ENCODE data around the gene FLYWCH2.

Gene FLYWCH2

DNA sequence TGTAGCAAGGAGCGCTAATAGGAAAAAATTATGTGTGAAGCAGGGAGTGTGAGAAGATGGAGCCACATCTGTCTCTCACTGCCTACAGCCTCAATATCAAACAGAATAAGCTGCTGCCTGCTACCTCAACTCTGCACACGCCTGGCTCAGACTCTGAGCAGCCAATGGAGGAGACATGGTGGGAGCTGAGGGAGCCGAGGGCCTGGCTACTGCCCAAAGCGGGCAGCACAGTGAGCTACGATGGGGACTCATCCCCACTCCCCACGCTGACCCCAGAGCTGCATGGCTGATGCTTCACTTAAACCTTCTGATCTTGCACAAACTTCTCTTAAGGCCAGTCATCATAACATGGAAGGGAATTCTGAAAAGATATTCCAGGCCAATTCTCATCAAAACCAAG lies 11.1 kb upstream of the FLYWCH2 start:
- Histone ChIP-seq H3K9me3 (ENCODE audit: insufficient read depth, low read depth, low read length) (no peaks in the 10 kb centered on the region), H3K27ac (ENCODE audit: low read length) (no peak overlapping the region), H3K4me1 (ENCODE audit: insufficient read depth, low read length) (peaks cover 4% of the 10 kb centered on the region; the same call in 1 of the 2 replicates), H3K27me3 (ENCODE audit: insufficient read depth, low read length) (peaks cover 40% of the 10 kb centered on the region), H3K4me3 (ENCODE audit: low read length) (no peak overlapping the region), H3K9ac (ENCODE audit: low read depth, low read length) (no peak overlapping the region), H3K36me3 (ENCODE audit: insufficient read depth, low read depth, low read length) (no peaks in the 10 kb centered on the region)

DNA sequence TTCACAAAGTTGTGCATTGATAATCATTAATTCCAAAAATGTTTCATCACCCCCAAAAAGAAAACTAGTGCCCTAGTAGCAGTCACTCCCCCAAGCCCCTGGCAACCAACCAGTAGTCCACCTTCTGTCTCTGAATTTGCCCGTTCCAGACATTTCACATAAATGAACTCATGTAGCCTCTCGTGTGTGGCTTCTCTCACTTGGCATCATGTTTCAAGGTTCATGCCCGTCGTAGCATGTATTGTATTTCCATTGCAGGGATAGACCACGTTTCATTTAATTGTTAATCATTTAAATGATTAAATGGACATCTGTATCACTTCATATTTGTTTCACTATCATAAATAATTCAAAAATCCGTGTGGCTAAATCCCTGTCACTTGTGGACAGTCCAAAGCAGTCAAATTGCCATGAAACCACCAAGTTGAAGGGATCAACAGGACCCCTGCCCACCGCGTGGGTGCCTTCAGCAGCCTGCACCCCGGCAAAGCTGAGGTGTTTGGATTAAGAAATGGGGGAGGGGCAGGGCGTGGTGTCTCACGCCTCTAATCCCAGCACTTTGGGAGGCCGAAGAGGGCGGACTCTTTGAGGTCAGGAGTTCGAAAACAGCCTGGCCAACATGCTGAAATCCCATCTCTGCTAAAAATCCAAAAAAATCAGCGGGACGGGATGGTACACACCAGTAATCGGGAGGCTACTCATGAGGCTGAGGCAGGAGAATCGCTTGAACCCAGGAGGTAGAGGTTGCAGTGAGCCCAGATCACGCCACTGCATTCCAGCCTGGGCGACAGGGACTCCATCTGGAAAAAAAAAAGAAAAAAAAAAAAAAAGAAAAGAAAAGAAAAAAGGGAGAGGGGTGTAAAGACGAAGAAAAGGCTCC lies 8.7 kb upstream of the FLYWCH2 start:
- Histone ChIP-seq H3K27ac (ENCODE audit: low read length) (no peak overlapping the region), H3K4me3 (ENCODE audit: low read length) (no peak overlapping the region), H3K4me1 (ENCODE audit: insufficient read depth, low read length) (no peaks in the 10 kb centered on the region; the same call in 1 of the 2 replicates), H3K9me3 (ENCODE audit: insufficient read depth, low read depth, low read length) (no peaks in the 10 kb centered on the region), H3K36me3 (ENCODE audit: insufficient read depth, low read depth, low read length) (no peaks in the 10 kb centered on the region), H3K9ac (ENCODE audit: low read depth, low read length) (no peak overlapping the region), H3K27me3 (ENCODE audit: insufficient read depth, low read length) (peaks cover 34% of the 10 kb centered on the region)

DNA sequence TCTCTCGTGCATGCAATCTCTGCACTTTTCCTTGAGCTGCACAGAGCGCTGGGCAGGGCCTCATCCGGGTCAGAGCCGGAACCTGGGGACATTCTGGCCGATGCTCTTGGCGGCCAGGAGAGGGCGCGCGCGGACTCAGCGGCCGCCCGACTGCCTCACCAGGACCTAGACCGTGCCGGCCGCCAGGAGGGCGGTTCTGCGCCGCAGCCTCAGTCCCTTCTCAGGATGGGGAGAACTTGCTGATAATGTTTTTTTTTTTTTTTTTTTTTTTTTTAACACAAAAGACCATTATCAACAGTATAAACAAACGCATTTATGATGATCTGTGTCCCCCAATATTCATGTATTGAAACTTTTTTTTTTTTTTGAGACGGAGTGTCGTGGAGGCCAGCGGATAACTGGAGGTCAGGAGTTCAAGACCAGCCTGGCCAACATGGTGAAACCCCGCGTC lies 8.1 kb upstream of the FLYWCH2 start:
- no peaks in the 10 kb centered on the region for H3K36me3 ChIP-seq (ENCODE audit: insufficient read depth, low read depth, low read length)
- no peak overlapping the region for H3K9ac ChIP-seq (ENCODE audit: low read depth, low read length)
- H3K27ac ChIP-seq (ENCODE audit: low read length): no peak overlapping the region
- H3K9me3 ChIP-seq (ENCODE audit: insufficient read depth, low read depth, low read length): no peaks in the 10 kb centered on the region; the same call in 1 of the 2 replicates
- no peak overlapping the region for H3K4me3 ChIP-seq (ENCODE audit: low read length)
- H3K4me1 ChIP-seq (ENCODE audit: insufficient read depth, low read length): no peaks in the 10 kb centered on the region; the same call in 1 of the 2 replicates
- peaks cover 31% of the 10 kb centered on the region for H3K27me3 ChIP-seq (ENCODE audit: insufficient read depth, low read length)

DNA sequence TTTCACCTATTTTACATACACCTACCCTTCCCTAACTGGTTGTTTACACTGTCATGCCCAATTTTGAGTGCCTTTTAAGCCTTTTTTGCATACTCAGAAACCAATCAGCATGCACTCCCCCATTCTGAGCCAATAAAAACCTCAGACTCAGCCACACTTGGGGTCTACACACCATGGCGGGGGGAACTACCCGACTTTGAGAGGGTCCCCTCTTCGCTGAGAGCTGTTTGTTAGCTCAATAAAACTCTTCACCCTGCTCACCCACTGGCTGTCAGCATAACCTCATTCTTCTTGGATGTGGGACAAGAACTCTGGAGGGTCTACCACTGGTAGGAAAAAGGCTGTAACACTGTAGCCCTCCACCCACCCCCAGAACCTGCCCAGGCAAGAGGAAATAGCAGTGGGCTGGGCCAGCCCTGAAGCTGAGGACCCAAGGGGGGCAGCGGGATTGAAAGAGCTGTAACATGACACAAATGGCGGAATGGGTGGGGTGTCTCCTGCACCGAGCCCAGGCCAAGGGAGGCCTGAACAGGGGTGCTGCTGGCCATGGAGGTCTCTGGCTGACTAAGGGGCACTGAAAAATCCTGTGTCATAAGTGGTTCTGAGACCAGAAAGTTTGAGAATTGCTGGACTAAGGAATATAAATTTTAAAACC lies 3.0 kb upstream of the FLYWCH2 start:
- H3K27ac ChIP-seq (ENCODE audit: low read length): no peak overlapping the region
- no peaks in the 10 kb centered on the region for H3K36me3 ChIP-seq (ENCODE audit: insufficient read depth, low read depth, low read length)
- H3K4me1 ChIP-seq (ENCODE audit: insufficient read depth, low read length): no peaks in the 10 kb centered on the region; the same call in 1 of the 2 replicates
- H3K4me3 ChIP-seq (ENCODE audit: low read length): no peak overlapping the region
- no peaks in the 10 kb centered on the region; the same call in 1 of the 2 replicates for H3K9me3 ChIP-seq (ENCODE audit: insufficient read depth, low read depth, low read length)
- no peak overlapping the region for H3K9ac ChIP-seq (ENCODE audit: low read depth, low read length)
- H3K27me3 ChIP-seq (ENCODE audit: insufficient read depth, low read length): peaks cover 22% of the 10 kb centered on the region; the same call in 1 of the 2 replicates

DNA sequence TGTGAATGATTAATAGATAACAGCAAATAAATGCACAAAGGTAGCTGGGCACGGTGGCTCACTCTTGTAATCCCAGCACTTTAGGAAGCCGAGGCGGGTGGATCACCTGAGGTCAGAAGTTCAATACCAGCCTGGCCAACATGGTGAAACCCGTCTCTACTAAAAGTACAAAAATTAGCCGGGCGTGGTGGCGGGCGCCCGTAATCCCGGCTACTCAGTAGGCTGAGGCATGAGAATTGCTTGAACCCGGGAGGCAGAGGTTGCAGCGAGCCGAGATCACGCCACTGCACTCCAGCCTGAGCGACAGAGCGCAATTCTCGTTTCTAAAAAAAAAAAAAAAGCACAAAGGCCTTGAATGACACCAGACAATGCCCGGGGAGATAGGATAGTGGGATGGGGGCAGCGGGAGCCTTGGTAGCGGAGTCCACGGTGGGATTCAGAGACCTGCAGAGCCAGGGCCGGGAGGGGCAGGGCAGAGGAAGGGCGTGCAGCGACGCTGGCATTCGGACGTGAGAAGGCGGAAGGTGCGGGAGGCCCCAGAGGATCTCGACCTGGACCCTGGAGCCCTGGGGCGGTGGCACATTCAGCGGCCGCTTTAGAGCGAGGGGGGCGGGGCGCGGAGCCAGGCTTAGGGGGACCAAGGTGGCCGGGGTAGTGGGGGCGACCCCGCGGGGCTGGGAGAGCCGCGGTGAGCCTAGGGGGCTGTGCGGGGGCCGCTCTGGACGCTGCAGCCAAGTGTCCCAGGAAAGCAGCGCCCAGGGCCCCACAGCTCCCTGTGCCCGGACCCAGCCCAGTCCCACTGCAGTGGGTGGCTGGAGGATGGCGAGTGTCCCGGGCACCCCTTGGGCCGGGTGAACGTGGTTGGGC lies 999 bp upstream of the FLYWCH2 start:
- Histone ChIP-seq H3K4me3 (ENCODE audit: low read length) (peak overlapping the region; percentile 89), H3K27me3 (ENCODE audit: insufficient read depth, low read length) (peaks cover 22% of the 10 kb centered on the region; the same call in 1 of the 2 replicates), H3K36me3 (ENCODE audit: insufficient read depth, low read depth, low read length) (no peaks in the 10 kb centered on the region), H3K9ac (ENCODE audit: low read depth, low read length) (no peak overlapping the region), H3K9me3 (ENCODE audit: insufficient read depth, low read depth, low read length) (no peaks in the 10 kb centered on the region; the same call in 1 of the 2 replicates), H3K27ac (ENCODE audit: low read length) (no peak overlapping the region), H3K4me1 (ENCODE audit: insufficient read depth, low read length) (no peaks in the 10 kb centered on the region; the same call in 1 of the 2 replicates)

DNA sequence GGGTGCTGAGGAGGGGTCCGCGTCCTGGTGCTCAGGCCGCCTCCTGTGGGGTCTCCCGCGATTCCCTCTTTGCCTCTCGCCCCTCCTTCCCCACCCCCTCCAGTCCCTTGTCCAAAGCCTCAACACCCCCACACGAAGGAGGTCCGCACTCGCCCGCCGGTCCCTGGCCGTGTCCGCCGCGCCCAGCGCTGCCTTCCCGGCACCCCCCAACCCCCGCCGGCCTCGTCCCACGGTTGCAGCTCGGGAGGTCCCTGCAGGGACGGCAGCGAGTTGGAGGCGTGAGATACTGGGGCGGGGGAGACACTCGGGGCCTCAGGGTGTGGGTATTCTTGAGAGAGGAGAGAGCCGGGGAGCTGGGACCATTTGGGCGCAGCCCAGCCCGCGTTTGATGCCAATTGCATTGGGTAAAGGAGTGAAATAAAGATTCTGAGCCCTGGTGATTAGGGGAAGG lies 468 bp downstream of the FLYWCH2 start:
- no peaks in the 10 kb centered on the region; the same call in 1 of the 2 replicates for H3K4me1 ChIP-seq (ENCODE audit: insufficient read depth, low read length)
- peak overlapping the region; percentile 89 for H3K4me3 ChIP-seq (ENCODE audit: low read length)
- H3K9ac ChIP-seq (ENCODE audit: low read depth, low read length): peak overlapping the region; percentile 76; the same call in 1 of the 2 replicates
- H3K9me3 ChIP-seq (ENCODE audit: insufficient read depth, low read depth, low read length): no peaks in the 10 kb centered on the region; the same call in 1 of the 2 replicates
- no peaks in the 10 kb centered on the region for H3K36me3 ChIP-seq (ENCODE audit: insufficient read depth, low read depth, low read length)
- peaks cover 22% of the 10 kb centered on the region; the same call in 1 of the 2 replicates for H3K27me3 ChIP-seq (ENCODE audit: insufficient read depth, low read length)
- H3K27ac ChIP-seq (ENCODE audit: low read length): no peak overlapping the region

DNA sequence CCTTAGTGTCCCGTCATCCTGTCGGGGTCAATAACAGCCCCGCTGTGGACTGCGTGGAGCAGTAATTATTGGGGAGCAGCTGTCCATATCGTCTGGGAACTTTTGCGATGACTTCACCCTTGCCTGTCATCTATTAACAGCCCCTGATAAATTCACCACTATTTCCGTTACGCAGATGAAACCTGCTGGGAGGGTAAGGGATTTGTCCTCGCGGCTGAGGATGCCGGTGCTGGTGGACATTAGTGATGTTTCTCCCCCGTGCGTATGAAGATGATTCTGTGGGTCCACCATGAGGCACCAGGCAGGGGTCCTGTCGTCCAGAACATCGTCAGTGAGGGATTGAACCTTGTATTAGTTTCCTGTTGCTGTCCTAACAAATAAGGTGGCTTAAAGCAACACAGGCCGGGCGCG lies 1.0 kb downstream of the FLYWCH2 start:
- Histone ChIP-seq H3K27me3 (ENCODE audit: insufficient read depth, low read length) (peaks cover 22% of the 10 kb centered on the region; the same call in 1 of the 2 replicates), H3K9ac (ENCODE audit: low read depth, low read length) (peak overlapping the region; percentile 76; the same call in 1 of the 2 replicates), H3K4me3 (ENCODE audit: low read length) (peak overlapping the region; percentile 89), H3K4me1 (ENCODE audit: insufficient read depth, low read length) (no peaks in the 10 kb centered on the region; the same call in 1 of the 2 replicates), H3K9me3 (ENCODE audit: insufficient read depth, low read depth, low read length) (no peaks in the 10 kb centered on the region; the same call in 1 of the 2 replicates), H3K36me3 (ENCODE audit: insufficient read depth, low read depth, low read length) (no peaks in the 10 kb centered on the region), H3K27ac (ENCODE audit: low read length) (no peak overlapping the region)

DNA sequence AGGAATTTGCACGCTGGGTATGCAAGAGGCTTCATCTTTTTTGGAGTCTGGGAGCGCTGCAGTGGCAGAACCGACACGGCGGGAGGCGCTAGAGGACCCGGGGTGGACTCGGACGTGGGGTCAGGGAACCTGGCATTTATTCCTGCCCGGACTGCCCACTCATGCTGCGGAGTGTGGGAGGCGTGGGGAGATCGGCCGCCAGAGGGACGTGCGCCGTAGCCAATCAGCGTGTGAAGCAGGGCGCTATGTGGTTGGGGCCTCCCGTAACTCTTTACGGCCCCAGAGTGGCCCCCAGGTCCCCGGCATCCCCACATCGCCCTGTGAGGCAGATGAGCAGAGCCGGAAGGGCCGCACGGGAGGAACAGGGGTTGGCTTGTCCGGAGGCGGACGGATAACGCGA lies 11.2 kb downstream of the FLYWCH2 start:
- Histone ChIP-seq H3K36me3 (ENCODE audit: insufficient read depth, low read depth, low read length) (no peaks in the 10 kb centered on the region), H3K27me3 (ENCODE audit: insufficient read depth, low read length) (no peaks in the 10 kb centered on the region), H3K27ac (ENCODE audit: low read length) (no peak overlapping the region), H3K4me3 (ENCODE audit: low read length) (no peak overlapping the region), H3K9ac (ENCODE audit: low read depth, low read length) (no peak overlapping the region), H3K9me3 (ENCODE audit: insufficient read depth, low read depth, low read length) (no peaks in the 10 kb centered on the region), H3K4me1 (ENCODE audit: insufficient read depth, low read length) (no peaks in the 10 kb centered on the region)

DNA sequence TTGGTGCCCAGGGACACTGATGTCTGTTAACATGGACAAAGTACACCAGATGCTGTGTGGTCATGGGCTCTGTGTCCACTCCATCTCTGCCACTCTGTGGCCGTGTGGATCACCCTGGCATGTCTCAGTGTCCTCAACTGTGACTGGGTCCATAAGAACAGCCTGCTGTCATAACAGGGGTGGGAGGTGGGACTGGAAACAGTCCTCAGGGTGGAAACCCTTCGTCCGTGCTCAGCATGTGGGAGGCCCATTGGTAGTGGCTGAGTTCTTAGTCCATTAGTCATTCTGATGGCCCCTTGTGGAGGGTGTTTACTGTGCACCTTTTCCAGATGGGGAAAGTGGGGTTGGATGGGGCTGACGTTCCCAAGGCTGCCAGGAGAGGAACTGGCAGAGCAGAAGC lies 12.8 kb downstream of the FLYWCH2 start:
- Histone ChIP-seq H3K4me3 (ENCODE audit: low read length) (no peak overlapping the region), H3K27me3 (ENCODE audit: insufficient read depth, low read length) (no peaks in the 10 kb centered on the region), H3K4me1 (ENCODE audit: insufficient read depth, low read length) (no peaks in the 10 kb centered on the region), H3K36me3 (ENCODE audit: insufficient read depth, low read depth, low read length) (no peaks in the 10 kb centered on the region), H3K27ac (ENCODE audit: low read length) (no peak overlapping the region), H3K9me3 (ENCODE audit: insufficient read depth, low read depth, low read length) (no peaks in the 10 kb centered on the region), H3K9ac (ENCODE audit: low read depth, low read length) (no peak overlapping the region)

DNA sequence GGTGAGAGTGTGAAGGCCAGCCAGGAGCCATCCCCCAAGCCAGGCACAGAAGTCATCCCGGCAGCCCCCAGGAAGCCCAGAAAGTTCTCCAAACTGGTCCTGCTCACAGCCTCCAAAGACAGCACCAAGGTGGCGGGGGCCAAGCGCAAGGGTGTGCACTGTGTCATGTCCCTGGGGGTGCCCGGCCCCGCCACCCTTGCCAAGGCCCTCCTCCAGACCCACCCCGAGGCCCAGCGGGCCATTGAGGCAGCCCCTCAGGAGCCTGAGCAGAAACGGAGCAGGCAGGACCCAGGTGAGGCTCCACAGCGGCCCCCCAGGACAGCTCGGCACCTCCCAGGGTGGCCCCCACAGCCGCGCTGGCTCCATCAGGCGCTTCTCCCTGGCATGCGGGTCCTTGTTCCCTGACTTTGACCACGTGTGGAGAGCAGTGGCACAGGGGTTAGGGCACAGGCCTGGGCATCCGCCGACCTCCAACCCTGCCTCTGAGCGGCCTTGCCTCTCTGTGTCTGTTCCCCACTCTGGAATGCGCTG lies 13.5 kb downstream of the FLYWCH2 start:
- H3K27ac ChIP-seq (ENCODE audit: low read length): no peak overlapping the region
- no peaks in the 10 kb centered on the region for H3K27me3 ChIP-seq (ENCODE audit: insufficient read depth, low read length)
- H3K4me1 ChIP-seq (ENCODE audit: insufficient read depth, low read length): no peaks in the 10 kb centered on the region
- H3K4me3 ChIP-seq (ENCODE audit: low read length): no peak overlapping the region
- H3K9me3 ChIP-seq (ENCODE audit: insufficient read depth, low read depth, low read length): no peaks in the 10 kb centered on the region
- H3K36me3 ChIP-seq (ENCODE audit: insufficient read depth, low read depth, low read length): no peaks in the 10 kb centered on the region
- H3K9ac ChIP-seq (ENCODE audit: low read depth, low read length): no peak overlapping the region

DNA sequence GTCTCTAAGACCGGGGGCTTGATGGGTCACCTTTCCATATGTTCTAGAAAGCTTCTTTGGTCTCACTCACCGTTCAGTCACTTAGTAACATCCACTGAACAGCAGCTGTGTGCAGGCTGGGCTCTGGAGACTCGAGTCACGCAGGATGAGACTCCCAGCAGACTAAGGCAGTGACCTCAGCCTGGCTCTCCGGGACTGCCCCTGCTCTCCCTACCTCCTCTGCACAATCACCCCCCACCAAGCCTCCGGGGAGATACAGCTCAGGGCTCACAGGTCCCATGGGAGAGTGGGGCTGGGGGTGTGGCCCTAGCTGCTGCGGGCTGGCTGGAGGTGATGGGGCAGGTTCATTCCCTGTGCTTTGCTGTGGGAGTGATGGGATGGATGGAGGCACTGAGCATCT lies 14.1 kb downstream of the FLYWCH2 start:
- no peak overlapping the region for H3K4me3 ChIP-seq (ENCODE audit: low read length)
- H3K9me3 ChIP-seq (ENCODE audit: insufficient read depth, low read depth, low read length): no peaks in the 10 kb centered on the region
- no peaks in the 10 kb centered on the region for H3K36me3 ChIP-seq (ENCODE audit: insufficient read depth, low read depth, low read length)
- no peaks in the 10 kb centered on the region for H3K4me1 ChIP-seq (ENCODE audit: insufficient read depth, low read length)
- H3K27ac ChIP-seq (ENCODE audit: low read length): no peak overlapping the region
- no peaks in the 10 kb centered on the region for H3K27me3 ChIP-seq (ENCODE audit: insufficient read depth, low read length)
- H3K9ac ChIP-seq (ENCODE audit: low read depth, low read length): no peak overlapping the region

All from iPS-20b (cell line).